Panc1 (cell line): ENCODE data around the gene TBC1D22A. TPM values are rescaled to one million over a fixed set of nuclear protein-coding genes. Genes with fewer than 3 reads are reported as not detected.

Experiments
- ATAC-seq: fragments of 200-7000 bp; cut with Tn5 transposase; 2 replicates; pipeline ENCODE4 v1.9.1; 2020; ENCODE audit warnings: mild to moderate bottlenecking, moderate library complexity
- BruUV-seq: library from RNA; stranded (reverse); fragments of 400-500 nt; replicated peaks from 2 replicates; lab custom pipeline; 2021; lab: Mats Ljungman, UMichigan
- CTCF ChIA-PET: fragments of 300-600 bp; sonication (Branson Sonifier 250); formaldehyde crosslinking; loops from one replicate; lab custom pipeline; 2022; ENCODE audit warnings: antibody characterized with exemption; lab: Charles Lee
- POLR2A ChIA-PET: fragments of 300-600 bp; sonication (Branson Sonifier 250); formaldehyde crosslinking; loops from one replicate; lab custom pipeline; 2022; ENCODE audit warnings: antibody characterized with exemption; lab: Charles Lee
- DNase-seq: peaks from one replicate; pipeline ENCODE4 v3.0.0-alpha.2; 2010; ENCODE audit warnings: low read depth, low spot score
- H3K27ac ChIP-seq: 2 replicates; pipeline ENCODE4 v1.5.1; 2011; ENCODE audit warnings: mild to moderate bottlenecking, low read length, inconsistent platforms
- H3K27me3 ChIP-seq: fragments of 200-500 bp; sonication (Bioruptor generic); 2 replicates; pipeline ENCODE4 v1.6.0; 2014; ENCODE audit warnings: low read length, inconsistent platforms; ENCODE audit not compliant: control insufficient read depth, insufficient read depth
- H3K36me3 ChIP-seq: fragments of 200-500 bp; sonication (Bioruptor generic); 2 replicates; pipeline ENCODE4 v1.5.1; 2014; ENCODE audit warnings: inconsistent platforms, mild to moderate bottlenecking, low read length, moderate library complexity; ENCODE audit not compliant: control insufficient read depth, insufficient read depth
- H3K4me1 ChIP-seq: 2 replicates; pipeline ENCODE4 v1.5.1; 2011; ENCODE audit warnings: inconsistent platforms, mild to moderate bottlenecking, low read length, moderate library complexity; ENCODE audit not compliant: control insufficient read depth, insufficient read depth
- H3K4me3 ChIP-seq, 2 experiments: 2 replicates each; pipeline ENCODE4 v1.5.1; 2011 to 2012; ENCODE audit warnings: low read depth in 2 of 2, low read length in 2 of 2, mild to moderate bottlenecking in 2 of 2, inconsistent platforms in 1 of 2, moderate library complexity in 1 of 2
- H3K9me3 ChIP-seq: fragments of 200-500 bp; sonication (Bioruptor generic); 2 replicates; pipeline ENCODE4 v1.5.1; 2014; ENCODE audit warnings: low read depth, mild to moderate bottlenecking, inconsistent platforms, low read length, moderate library complexity; ENCODE audit not compliant: control insufficient read depth, insufficient read depth
- POLR2AphosphoS5 ChIP-seq: IDR thresholded peaks from 2 replicates; pipeline ENCODE4 v1.6.1; 2012; ENCODE audit warnings: mild to moderate bottlenecking, low read depth, low read length, moderate library complexity
- SIN3A ChIP-seq: IDR thresholded peaks from 2 replicates; pipeline ENCODE4 v1.6.1; 2012; ENCODE audit warnings: low read depth, mild to moderate bottlenecking, low read length, moderate library complexity, borderline replicate concordance; ENCODE audit not compliant: insufficient read depth
- TCF7L2 ChIP-seq: IDR thresholded peaks from 2 replicates; pipeline ENCODE4 v1.6.1; 2011; ENCODE audit warnings: mild to moderate bottlenecking, low read depth, low read length, inconsistent platforms
- in situ Hi-C: cut with HindIII; loops from 2 replicates; pipeline ENCODE4 v1.10.0; 2016; ENCODE audit warnings: low sequenced_read_pairs, low pct_unique_long_range_greater_than_20kb
- intact Hi-C: fragments of 100-400 bp; cut with micrococcal nuclease; formaldehyde crosslinking; loops from one replicate; pipeline ENCODE4 v1.10.0; 2022; ENCODE audit not compliant: unreplicated experiment
- total RNA-seq: library from RNA; stranded (reverse); gene quantifications from one replicate; pipeline ENCODE4 v1.2.1, GENCODE V29; 2021; ENCODE audit not compliant: unreplicated experiment
- TF ChIP-seq, protein P1 (sequence below), 2 experiments: IDR thresholded peaks; 2 replicates each; pipeline ENCODE4 v1.6.1; 2011 to 2012; ENCODE audit warnings: low read depth in 2 of 2, control low read depth in 1 of 2, low read length in 1 of 2, mild to moderate bottlenecking in 1 of 2, moderate library complexity in 1 of 2; ENCODE audit not compliant: insufficient read depth in 1 of 2
- TF ChIP-seq, protein P2 (sequence below): fragments of 450-650 bp; IDR thresholded peaks from 2 replicates; pipeline ENCODE4 v1.5.1; 2017; ENCODE audit warnings: mild to moderate bottlenecking

TBC1D22A gene
- total RNA-seq, 1 experiment from 2014 or later: 28.7 TPM

DNA sequence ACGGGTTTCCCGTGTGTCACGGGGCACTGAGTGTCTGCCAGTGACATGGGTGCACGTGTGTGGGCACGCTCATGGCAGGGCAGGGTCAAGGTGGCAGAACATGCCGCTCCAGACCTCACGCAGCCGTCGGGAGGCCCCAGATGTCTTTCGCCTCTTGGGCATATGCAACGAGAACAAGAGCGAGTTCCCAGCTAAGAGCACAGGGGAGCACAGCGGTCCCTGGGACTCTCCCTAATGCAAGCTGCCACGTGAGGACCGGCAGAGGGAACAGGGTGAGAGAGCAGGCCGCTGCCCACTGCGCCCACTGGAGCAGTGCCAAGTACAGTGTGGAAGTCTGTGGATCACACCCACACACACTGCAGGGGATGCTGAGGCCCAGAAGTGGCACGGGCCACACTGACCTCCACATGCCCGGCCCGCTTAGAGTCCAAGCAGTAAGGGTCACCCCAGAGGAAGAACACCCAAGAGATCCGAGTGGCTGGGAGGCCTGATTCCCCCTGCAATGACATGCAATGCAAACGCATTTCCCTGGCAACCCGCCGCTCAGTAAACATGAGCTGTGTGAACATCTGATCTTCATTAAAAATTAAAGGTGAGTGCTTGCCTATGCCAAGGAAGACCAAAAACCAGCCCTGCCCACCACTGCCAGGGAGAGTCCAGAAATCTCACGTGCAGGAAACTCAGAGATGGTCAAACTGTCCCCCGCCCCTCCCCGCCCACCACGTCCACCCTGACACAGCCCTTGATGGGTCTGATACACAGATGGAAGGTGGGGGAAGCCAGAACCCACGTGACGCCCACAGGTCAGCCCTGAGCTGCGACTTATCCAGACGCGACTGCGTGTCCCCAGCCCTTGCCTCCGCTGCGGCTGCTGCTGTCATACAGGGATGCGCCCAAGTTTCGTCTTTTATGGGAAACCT lies 36.1 kb upstream of the TBC1D22A start:
- in situ Hi-C loops: no loop called here
- no peak overlapping the region for H3K4me3 ChIP-seq
- no peak overlapping the region for H3K27ac ChIP-seq
- no peaks in the 10 kb centered on the region for H3K9me3 ChIP-seq
- TF ChIP-seq, protein P1, sequence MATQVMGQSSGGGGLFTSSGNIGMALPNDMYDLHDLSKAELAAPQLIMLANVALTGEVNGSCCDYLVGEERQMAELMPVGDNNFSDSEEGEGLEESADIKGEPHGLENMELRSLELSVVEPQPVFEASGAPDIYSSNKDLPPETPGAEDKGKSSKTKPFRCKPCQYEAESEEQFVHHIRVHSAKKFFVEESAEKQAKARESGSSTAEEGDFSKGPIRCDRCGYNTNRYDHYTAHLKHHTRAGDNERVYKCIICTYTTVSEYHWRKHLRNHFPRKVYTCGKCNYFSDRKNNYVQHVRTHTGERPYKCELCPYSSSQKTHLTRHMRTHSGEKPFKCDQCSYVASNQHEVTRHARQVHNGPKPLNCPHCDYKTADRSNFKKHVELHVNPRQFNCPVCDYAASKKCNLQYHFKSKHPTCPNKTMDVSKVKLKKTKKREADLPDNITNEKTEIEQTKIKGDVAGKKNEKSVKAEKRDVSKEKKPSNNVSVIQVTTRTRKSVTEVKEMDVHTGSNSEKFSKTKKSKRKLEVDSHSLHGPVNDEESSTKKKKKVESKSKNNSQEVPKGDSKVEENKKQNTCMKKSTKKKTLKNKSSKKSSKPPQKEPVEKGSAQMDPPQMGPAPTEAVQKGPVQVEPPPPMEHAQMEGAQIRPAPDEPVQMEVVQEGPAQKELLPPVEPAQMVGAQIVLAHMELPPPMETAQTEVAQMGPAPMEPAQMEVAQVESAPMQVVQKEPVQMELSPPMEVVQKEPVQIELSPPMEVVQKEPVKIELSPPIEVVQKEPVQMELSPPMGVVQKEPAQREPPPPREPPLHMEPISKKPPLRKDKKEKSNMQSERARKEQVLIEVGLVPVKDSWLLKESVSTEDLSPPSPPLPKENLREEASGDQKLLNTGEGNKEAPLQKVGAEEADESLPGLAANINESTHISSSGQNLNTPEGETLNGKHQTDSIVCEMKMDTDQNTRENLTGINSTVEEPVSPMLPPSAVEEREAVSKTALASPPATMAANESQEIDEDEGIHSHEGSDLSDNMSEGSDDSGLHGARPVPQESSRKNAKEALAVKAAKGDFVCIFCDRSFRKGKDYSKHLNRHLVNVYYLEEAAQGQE (IDR thresholded peaks at IDR 0.05; ENCODE audit: insufficient read depth in 1 of 2, low read depth in 2 of 2, low read length in 1 of 2): no peak
- TF ChIP-seq, protein P2, sequence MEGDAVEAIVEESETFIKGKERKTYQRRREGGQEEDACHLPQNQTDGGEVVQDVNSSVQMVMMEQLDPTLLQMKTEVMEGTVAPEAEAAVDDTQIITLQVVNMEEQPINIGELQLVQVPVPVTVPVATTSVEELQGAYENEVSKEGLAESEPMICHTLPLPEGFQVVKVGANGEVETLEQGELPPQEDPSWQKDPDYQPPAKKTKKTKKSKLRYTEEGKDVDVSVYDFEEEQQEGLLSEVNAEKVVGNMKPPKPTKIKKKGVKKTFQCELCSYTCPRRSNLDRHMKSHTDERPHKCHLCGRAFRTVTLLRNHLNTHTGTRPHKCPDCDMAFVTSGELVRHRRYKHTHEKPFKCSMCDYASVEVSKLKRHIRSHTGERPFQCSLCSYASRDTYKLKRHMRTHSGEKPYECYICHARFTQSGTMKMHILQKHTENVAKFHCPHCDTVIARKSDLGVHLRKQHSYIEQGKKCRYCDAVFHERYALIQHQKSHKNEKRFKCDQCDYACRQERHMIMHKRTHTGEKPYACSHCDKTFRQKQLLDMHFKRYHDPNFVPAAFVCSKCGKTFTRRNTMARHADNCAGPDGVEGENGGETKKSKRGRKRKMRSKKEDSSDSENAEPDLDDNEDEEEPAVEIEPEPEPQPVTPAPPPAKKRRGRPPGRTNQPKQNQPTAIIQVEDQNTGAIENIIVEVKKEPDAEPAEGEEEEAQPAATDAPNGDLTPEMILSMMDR: no peak
- TF ChIP-seq TCF7L2 (no peak), SIN3A (no peak), POLR2AphosphoS5 (no peak)
- no TSS peak for BruUV-seq
- intact Hi-C loops: no loop called here
- no peaks in the 10 kb centered on the region for H3K36me3 ChIP-seq
- peak; percentile 50; the same call in 1 of the 2 replicates for ATAC-seq
- ChIA-PET CTCF (no interaction called here), POLR2A (no interaction called here)
- H3K27me3 ChIP-seq: no peaks in the 10 kb centered on the region
- no peak for DNase-seq
- no peaks in the 10 kb centered on the region for H3K4me1 ChIP-seq

DNA sequence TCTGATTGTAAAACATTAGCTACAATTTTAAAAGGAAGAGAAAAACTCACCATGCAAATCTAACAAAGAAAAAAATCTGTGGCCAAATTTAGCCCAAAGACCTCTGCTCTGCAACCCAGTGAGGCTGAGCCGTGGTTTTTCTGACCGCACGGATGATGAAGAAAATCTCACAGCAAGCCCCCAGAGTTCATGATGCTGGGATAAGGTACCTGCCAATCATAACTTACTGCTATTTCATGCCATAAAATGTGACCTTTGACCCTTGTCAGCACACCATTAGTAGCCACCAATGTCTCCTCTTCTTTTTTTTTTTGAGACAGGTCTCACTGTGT lies 35.5 kb upstream of the TBC1D22A start:
- H3K36me3 ChIP-seq: no peaks in the 10 kb centered on the region
- no peaks in the 10 kb centered on the region for H3K27me3 ChIP-seq
- ChIA-PET POLR2A (no interaction called here), CTCF (no interaction called here)
- DNase-seq (no peak), ATAC-seq (no peak)
- TF ChIP-seq SIN3A (no peak), TCF7L2 (no peak), POLR2AphosphoS5 (no peak)
- TF ChIP-seq, protein P1 (IDR thresholded peaks at IDR 0.05; ENCODE audit: insufficient read depth in 1 of 2, low read depth in 2 of 2, low read length in 1 of 2): no peak
- TF ChIP-seq, protein P2: no peak
- no peaks in the 10 kb centered on the region for H3K9me3 ChIP-seq
- no peak overlapping the region for H3K27ac ChIP-seq
- in situ Hi-C loops (no loop called here), intact Hi-C loops (no loop called here)
- H3K4me3 ChIP-seq: no peak overlapping the region
- H3K4me1 ChIP-seq: peaks cover under 1% of the 10 kb centered on the region; the same call in 1 of the 2 replicates
- BruUV-seq: no TSS peak
